CD4-positive, alpha-beta memory T cell (primary cell): ENCODE results near the gene FOXI3. TPM values are rescaled to one million over a fixed set of nuclear protein-coding genes. Genes with fewer than 3 reads are reported as not detected.

Experiments
- CTCF ChIA-PET: fragments of 350-600 bp; sonication (Branson Sonifier 250); formaldehyde crosslinking; loops from one replicate; lab custom pipeline; 2021; ENCODE audit warnings: inconsistent platforms; ENCODE audit not compliant: partially characterized antibody; lab: Charles Lee
- POLR2A ChIA-PET: fragments of 350-600 bp; sonication (Branson Sonifier 250); formaldehyde crosslinking; loops from one replicate; lab custom pipeline; 2021; ENCODE audit not compliant: partially characterized antibody; lab: Charles Lee
- DNase-seq, 5 donors: peaks; one replicate each; pipeline versions ENCODE4 v3.0.0 to v3.0.0-alpha.2; 2020 to 2022; ENCODE audit warnings: mixed read lengths in 1 of 5
- H3K27ac ChIP-seq: one replicate; pipeline ENCODE4 v1.7.0; 2013; ENCODE audit warnings: low read depth, low read length
- H3K27me3 ChIP-seq: 2 replicates; pipeline ENCODE4 v1.7.0; 2013; ENCODE audit warnings: mild to moderate bottlenecking, low read length, moderate library complexity; ENCODE audit not compliant: insufficient read depth
- H3K36me3 ChIP-seq: 2 replicates; pipeline ENCODE4 v1.7.0; 2013; ENCODE audit warnings: mild to moderate bottlenecking, low read length, moderate library complexity; ENCODE audit not compliant: insufficient read depth
- H3K4me1 ChIP-seq: 2 replicates; pipeline ENCODE4 v1.7.0; 2013; ENCODE audit warnings: mild to moderate bottlenecking, low read length, moderate library complexity; ENCODE audit not compliant: insufficient read depth
- H3K4me3 ChIP-seq, 2 donors: one replicate each; pipeline ENCODE4 v1.7.0; 2013; ENCODE audit warnings: low read length in 2 of 2, mild to moderate bottlenecking in 1 of 2
- H3K9me3 ChIP-seq, 2 donors: one replicate each; pipeline ENCODE4 v1.7.0; 2013; ENCODE audit warnings: low read length in 2 of 2, control low read depth in 1 of 2; ENCODE audit not compliant: control insufficient read depth in 1 of 2
- H3K27ac Mint-ChIP-seq, 7 donors: one replicate each; pipeline ENCODE4 v1.8.0; 2020 to 2021; ENCODE audit warnings: mixed read lengths in 7 of 7, mild to moderate bottlenecking in 6 of 7, inconsistent platforms in 3 of 7, moderate library complexity in 3 of 7
- H3K27me3 Mint-ChIP-seq, 2 donors: one replicate each; pipeline ENCODE4 v1.8.0; 2020 to 2021; ENCODE audit warnings: mixed read lengths in 2 of 2
- H3K36me3 Mint-ChIP-seq, 2 donors: one replicate each; pipeline ENCODE4 v1.8.0; 2020 to 2021; ENCODE audit warnings: mixed read lengths in 2 of 2, inconsistent platforms in 1 of 2, mild to moderate bottlenecking in 1 of 2
- H3K4me1 Mint-ChIP-seq, 4 donors: one replicate each; pipeline ENCODE4 v1.8.0; 2020 to 2021; ENCODE audit warnings: mixed read lengths in 4 of 4, mild to moderate bottlenecking in 1 of 4
- H3K4me3 Mint-ChIP-seq, 8 donors: one replicate each; pipeline ENCODE4 v1.8.0; 2020 to 2021; ENCODE audit warnings: mixed read lengths in 8 of 8, mild to moderate bottlenecking in 7 of 8, moderate library complexity in 6 of 8, inconsistent platforms in 3 of 8
- H3K9me3 Mint-ChIP-seq, 8 donors: one replicate each; pipeline ENCODE4 v1.8.0; 2020 to 2021; ENCODE audit warnings: mixed read lengths in 8 of 8, mild to moderate bottlenecking in 5 of 8, inconsistent platforms in 3 of 8, moderate library complexity in 1 of 8
- intact Hi-C: fragments of 100-400 bp; cut with micrococcal nuclease; formaldehyde crosslinking; loops from one replicate; pipeline ENCODE4 v1.15.1; 2023
- polyA plus RNA-seq, 2 donors: library from polyadenylated mRNA; unstranded; fragments of 300-500 nt; fragmentation: Illumina TruSeq; gene quantifications; one replicate each; pipeline ENCODE4 v1.2.3, GENCODE V29; 2021
- total RNA-seq, 2 experiments: library from RNA; stranded (reverse); gene quantifications; one replicate each; pipeline ENCODE4 v1.2.3, GENCODE V29; 2021

Gene FOXI3
- total and polyA plus RNA-seq, 4 experiments from 2014 or later = not detected

GRCh38 chr2:88481691-88482336, 29.3 kb upstream of the FOXI3 start:
- no peak for DNase-seq
- no peaks in the 10 kb centered on the region for H3K36me3 Mint-ChIP-seq
- Histone ChIP-seq H3K4me1 (no peaks in the 10 kb centered on the region), H3K27me3 (no peaks in the 10 kb centered on the region), H3K4me3 (no peak overlapping the region), H3K36me3 (no peaks in the 10 kb centered on the region), H3K27ac (no peak overlapping the region), H3K9me3 (no peaks in the 10 kb centered on the region)
- ChIA-PET CTCF (no interaction called here), POLR2A (no interaction called here)
- H3K9me3 Mint-ChIP-seq = no peaks in the 10 kb centered on the region
- no peaks in the 10 kb centered on the region for H3K4me1 Mint-ChIP-seq
- peaks cover 10% of the 10 kb centered on the region in 2 donors for H3K27me3 Mint-ChIP-seq
- intact Hi-C loops = no loop called here
- no peak overlapping the region for H3K27ac Mint-ChIP-seq
- H3K4me3 Mint-ChIP-seq = no peak overlapping the region

GRCh38 chr2:88472811-88473210, 20.3 kb upstream of the FOXI3 start:
- H3K9me3 Mint-ChIP-seq = peaks cover 0 to 5% (median 0%) of the 10 kb centered on the region in 8 donors
- Histone ChIP-seq H3K4me3 (no peak overlapping the region), H3K4me1 (no peaks in the 10 kb centered on the region), H3K27me3 (no peaks in the 10 kb centered on the region), H3K36me3 (no peaks in the 10 kb centered on the region), H3K27ac (no peak overlapping the region), H3K9me3 (no peaks in the 10 kb centered on the region)
- peaks cover 4 to 16% of the 10 kb centered on the region in 2 donors for H3K27me3 Mint-ChIP-seq
- H3K36me3 Mint-ChIP-seq = no peaks in the 10 kb centered on the region
- no peak overlapping the region for H3K27ac Mint-ChIP-seq
- CTCF ChIA-PET = no interaction called here
- intact Hi-C loops = no loop called here
- H3K4me3 Mint-ChIP-seq = no peak overlapping the region
- DNase-seq = no peak
- POLR2A ChIA-PET = no interaction called here
- H3K4me1 Mint-ChIP-seq = no peaks in the 10 kb centered on the region

DNA sequence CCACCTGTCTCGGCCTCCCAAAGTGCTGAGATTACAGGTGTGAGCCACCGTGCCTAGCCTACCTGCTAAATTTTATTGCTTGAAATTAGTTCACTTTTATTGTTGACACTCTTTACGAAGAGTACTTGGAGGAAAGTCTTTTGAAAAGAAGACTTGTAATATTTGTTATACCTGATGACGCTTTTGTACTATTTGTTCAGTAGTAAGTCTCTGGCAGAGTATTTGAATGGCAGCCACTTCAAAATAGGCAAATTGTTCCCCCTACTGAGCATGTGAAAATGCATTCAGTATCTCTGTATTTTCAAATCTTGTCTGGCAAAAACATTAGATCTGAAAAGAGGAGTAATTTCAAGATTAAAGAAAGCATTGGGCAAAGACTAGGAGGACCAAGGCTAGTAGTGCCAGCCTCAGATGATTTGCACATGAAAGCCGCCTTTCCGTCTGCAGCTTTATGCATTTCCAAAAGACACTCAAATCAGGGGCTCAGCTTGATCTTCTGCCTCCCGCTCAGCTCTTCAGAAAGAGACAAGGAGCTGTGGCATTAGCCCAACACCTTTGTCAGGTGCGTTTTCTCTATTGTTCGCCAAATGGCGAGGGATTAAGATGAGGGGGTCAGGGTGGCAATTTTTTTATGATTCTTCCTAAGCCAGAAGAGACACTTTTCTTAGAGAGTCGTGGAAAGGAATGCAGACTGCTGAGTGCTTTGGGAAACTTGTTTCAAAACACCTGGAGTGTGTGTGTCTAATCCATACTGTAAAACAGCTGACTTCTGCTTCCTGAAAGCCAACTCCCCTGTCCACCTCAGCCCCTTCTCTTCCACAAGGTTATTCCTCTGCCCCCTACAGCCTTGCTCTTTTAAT, 18.8 kb upstream of the FOXI3 start:
- no peak overlapping the region for H3K27ac Mint-ChIP-seq
- ChIA-PET CTCF (no interaction called here), POLR2A (no interaction called here)
- Histone ChIP-seq H3K36me3 (no peaks in the 10 kb centered on the region), H3K27me3 (no peaks in the 10 kb centered on the region), H3K4me1 (no peaks in the 10 kb centered on the region), H3K4me3 (no peak overlapping the region), H3K9me3 (no peaks in the 10 kb centered on the region), H3K27ac (no peak overlapping the region)
- peaks cover 2 to 18% of the 10 kb centered on the region in 2 donors for H3K27me3 Mint-ChIP-seq
- H3K9me3 Mint-ChIP-seq = peaks cover 0 to 5% (median 0%) of the 10 kb centered on the region in 8 donors
- H3K36me3 Mint-ChIP-seq = no peaks in the 10 kb centered on the region
- H3K4me3 Mint-ChIP-seq = no peak overlapping the region
- intact Hi-C loops = no loop called here
- H3K4me1 Mint-ChIP-seq = no peaks in the 10 kb centered on the region
- no peak for DNase-seq

DNA sequence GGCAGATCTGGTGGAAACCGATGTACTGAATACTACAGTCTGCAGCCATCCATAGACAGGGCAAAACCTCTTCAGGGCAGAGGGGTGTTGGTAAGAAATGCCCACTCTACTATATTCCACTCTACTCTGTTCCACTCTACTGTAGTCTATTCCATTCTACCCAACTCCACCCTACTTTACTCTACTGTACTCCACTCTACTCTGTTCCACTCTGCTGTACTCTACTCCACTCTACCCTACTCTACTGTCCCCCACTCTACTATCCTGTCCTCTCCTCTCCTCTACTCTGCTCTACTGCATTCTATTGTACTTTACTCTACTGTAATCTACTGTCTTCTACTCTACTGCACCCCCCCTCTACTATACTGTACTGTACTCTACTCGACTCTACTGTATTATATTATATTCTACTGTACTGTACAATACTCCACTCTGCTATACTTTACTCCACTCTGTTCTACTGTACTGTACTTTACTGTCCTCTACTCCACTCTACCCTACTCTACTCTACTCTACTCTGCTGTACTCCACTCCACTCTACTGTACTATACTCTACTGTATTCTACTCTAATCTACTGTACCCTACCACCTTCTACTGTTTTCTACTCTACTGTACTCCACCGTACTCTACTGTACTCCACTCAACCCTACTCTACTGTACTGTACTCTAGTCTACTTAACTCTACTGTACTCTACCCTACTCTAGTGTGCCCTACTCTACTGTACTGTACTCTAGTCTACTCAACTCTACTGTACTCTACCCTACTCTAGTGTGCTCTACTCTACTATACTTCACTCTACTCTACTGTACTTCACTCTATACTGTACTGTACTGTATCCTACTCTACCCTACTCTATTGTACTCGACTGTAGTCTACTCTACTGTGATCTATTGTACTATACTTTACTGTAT, 17.0 kb upstream of the FOXI3 start:
- CTCF ChIA-PET = no interaction called here
- H3K27ac Mint-ChIP-seq = no peak overlapping the region
- Histone ChIP-seq H3K27ac (no peak overlapping the region), H3K36me3 (no peaks in the 10 kb centered on the region), H3K4me1 (no peaks in the 10 kb centered on the region), H3K9me3 (no peaks in the 10 kb centered on the region), H3K4me3 (no peak overlapping the region), H3K27me3 (no peaks in the 10 kb centered on the region)
- H3K27me3 Mint-ChIP-seq = peaks cover 0 to 13% of the 10 kb centered on the region in 2 donors
- H3K4me1 Mint-ChIP-seq = no peaks in the 10 kb centered on the region
- POLR2A ChIA-PET = no interaction called here
- H3K9me3 Mint-ChIP-seq = peaks cover 0 to 5% (median 0%) of the 10 kb centered on the region in 8 donors
- no peak overlapping the region for H3K4me3 Mint-ChIP-seq
- intact Hi-C loops = no loop called here
- no peak for DNase-seq
- no peaks in the 10 kb centered on the region for H3K36me3 Mint-ChIP-seq

DNA sequence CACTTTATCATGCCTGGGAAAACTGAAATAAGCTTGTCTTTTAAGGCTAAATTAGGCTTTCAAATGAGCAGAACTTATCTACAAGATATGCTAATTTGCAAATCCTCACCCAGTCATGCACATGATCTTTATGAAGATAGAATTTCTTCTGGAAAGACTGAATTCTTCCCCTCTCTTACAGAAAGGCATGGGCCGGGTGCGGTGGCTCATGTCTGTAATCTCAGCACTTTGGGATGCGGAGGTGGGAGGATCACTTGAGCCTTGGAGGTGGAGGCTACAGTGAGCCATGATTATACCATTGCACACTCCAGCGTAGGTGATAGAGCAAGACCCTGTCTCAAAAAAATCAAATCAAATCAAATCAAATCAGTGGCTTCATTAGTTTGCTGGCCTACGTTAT, 11.7 kb upstream of the FOXI3 start:
- Histone ChIP-seq H3K4me1 (no peaks in the 10 kb centered on the region), H3K27ac (no peak overlapping the region), H3K36me3 (no peaks in the 10 kb centered on the region), H3K4me3 (no peak overlapping the region), H3K27me3 (no peaks in the 10 kb centered on the region), H3K9me3 (no peaks in the 10 kb centered on the region)
- POLR2A ChIA-PET = no interaction called here
- Mint-ChIP-seq H3K4me1 (no peaks in the 10 kb centered on the region), H3K4me3 (no peak overlapping the region), H3K27me3 (peaks cover 8 to 11% of the 10 kb centered on the region in 2 donors), H3K27ac (no peak overlapping the region), H3K36me3 (no peaks in the 10 kb centered on the region), H3K9me3 (no peaks in the 10 kb centered on the region)
- no peak for DNase-seq
- CTCF ChIA-PET = no interaction called here
- intact Hi-C loops = no loop called here

- no peak overlapping the region for H3K27ac ChIP-seq
- intact Hi-C loops = no loop called here
- no peak overlapping the region for H3K27ac Mint-ChIP-seq
- H3K9me3 Mint-ChIP-seq = peaks cover 0 to 4% (median 2%) of the 10 kb centered on the region in 8 donors
- POLR2A ChIA-PET = no interaction called here
- no peak overlapping the region for H3K4me3 ChIP-seq
- no peaks in the 10 kb centered on the region for H3K36me3 ChIP-seq
- no peak overlapping the region for H3K4me3 Mint-ChIP-seq
- no peaks in the 10 kb centered on the region for H3K9me3 ChIP-seq
- DNase-seq = no peak
- H3K27me3 Mint-ChIP-seq = peaks cover 31% of the 10 kb centered on the region in 2 donors
- H3K4me1 ChIP-seq = no peaks in the 10 kb centered on the region
- CTCF ChIA-PET = no interaction called here
- no peaks in the 10 kb centered on the region for H3K4me1 Mint-ChIP-seq
- no peaks in the 10 kb centered on the region for H3K36me3 Mint-ChIP-seq
- H3K27me3 ChIP-seq = peaks cover 17% of the 10 kb centered on the region
These were observed 6.1 kb upstream of the FOXI3 start for GRCh38 chr2:88458633-88459032.
